ENCODE measurements around the gene ERCC6L.

ERCC6L gene

DNA sequence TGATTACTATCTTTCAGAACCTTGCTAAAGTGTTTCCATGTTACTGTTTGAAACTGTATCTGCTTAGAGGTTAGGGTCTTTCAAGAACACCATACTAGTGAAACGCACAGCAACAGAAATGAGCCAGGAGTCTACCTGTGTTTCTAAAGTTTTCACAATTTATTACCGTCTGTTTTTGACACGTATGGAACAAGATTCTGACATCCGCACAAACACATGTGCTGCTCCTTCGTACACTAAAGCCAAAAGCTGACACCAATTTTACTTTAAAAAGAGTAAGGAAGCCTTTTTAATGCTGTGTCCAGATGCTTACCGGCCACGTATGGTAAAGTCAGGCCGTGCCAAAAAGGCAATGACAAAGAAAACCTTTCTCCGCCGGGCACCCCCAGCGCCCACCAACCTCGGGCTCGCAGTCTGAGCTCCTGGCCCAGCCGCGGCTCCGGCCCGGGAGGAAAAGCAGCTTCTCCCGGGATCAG lies 37.7 kb upstream of the ERCC6L start:
- H3K27ac ChIP-seq (ENCODE audit: low read length): peak overlapping the region; percentile 87
- ATAC-seq (ENCODE audit: insufficient read depth, low read depth): no peak
- peaks cover 51% of the 10 kb centered on the region for H3K36me3 ChIP-seq (ENCODE audit: insufficient read depth, low read length)
- DNase-seq: no peak
- H3K4me2 ChIP-seq (ENCODE audit: insufficient read depth, low read length): peak overlapping the region; percentile 80
- H3K27me3 ChIP-seq (ENCODE audit: insufficient read depth, low read length, poor library complexity): no peaks in the 10 kb centered on the region
- H2AFZ ChIP-seq (ENCODE audit: low read depth, low read length): peak overlapping the region; percentile 71
- H4K20me1 ChIP-seq (ENCODE audit: insufficient read depth, low read length): peaks cover 40% of the 10 kb centered on the region
- peaks cover 30% of the 10 kb centered on the region for H3K4me1 ChIP-seq (ENCODE audit: insufficient read depth, low read length)
- H3K9me3 ChIP-seq (ENCODE audit: insufficient read depth, low read length, severe bottlenecking): no peaks in the 10 kb centered on the region
- H3K4me3 ChIP-seq (ENCODE audit: low read depth in 1 of 2, low read length in 2 of 2): peak overlapping the region; percentile 76 to 84
- peak overlapping the region; percentile 88 for H3K9ac ChIP-seq (ENCODE audit: low read depth, low read length)
- no peak for TF ChIP-seq EZH2 (IDR thresholded peaks at IDR 0.05; ENCODE audit: borderline replicate concordance, low read depth, low read length, severe bottlenecking)
- TF ChIP-seq, protein P1, sequence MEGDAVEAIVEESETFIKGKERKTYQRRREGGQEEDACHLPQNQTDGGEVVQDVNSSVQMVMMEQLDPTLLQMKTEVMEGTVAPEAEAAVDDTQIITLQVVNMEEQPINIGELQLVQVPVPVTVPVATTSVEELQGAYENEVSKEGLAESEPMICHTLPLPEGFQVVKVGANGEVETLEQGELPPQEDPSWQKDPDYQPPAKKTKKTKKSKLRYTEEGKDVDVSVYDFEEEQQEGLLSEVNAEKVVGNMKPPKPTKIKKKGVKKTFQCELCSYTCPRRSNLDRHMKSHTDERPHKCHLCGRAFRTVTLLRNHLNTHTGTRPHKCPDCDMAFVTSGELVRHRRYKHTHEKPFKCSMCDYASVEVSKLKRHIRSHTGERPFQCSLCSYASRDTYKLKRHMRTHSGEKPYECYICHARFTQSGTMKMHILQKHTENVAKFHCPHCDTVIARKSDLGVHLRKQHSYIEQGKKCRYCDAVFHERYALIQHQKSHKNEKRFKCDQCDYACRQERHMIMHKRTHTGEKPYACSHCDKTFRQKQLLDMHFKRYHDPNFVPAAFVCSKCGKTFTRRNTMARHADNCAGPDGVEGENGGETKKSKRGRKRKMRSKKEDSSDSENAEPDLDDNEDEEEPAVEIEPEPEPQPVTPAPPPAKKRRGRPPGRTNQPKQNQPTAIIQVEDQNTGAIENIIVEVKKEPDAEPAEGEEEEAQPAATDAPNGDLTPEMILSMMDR (IDR thresholded peaks at IDR 0.05; ENCODE audit: borderline replicate concordance, extremely low read depth, low read length, poor library complexity, severe bottlenecking): no peak
- H3K79me2 ChIP-seq (ENCODE audit: insufficient read depth, low read length): peaks cover 38% of the 10 kb centered on the region

DNA sequence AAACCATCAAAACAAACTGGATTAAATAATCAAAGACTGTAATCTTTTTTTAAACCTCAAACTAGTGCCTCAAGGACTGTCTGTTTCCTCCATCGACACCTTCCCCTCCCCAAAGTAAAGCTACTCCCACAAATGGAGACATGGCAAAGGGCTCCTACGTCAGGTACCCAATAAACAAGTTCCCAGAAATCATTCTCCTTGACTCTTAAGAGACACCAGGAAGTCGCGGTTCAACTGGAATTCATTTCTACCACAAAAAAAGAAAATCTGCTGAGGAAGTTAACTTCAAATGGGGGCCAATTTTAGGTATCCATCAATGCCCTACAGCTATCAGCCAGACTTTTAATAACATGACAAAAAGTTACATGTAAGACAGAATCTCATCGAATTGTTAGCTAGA lies 35.7 kb upstream of the ERCC6L start:
- Histone ChIP-seq H3K9me3 (ENCODE audit: insufficient read depth, low read length, severe bottlenecking) (no peaks in the 10 kb centered on the region), H3K27me3 (ENCODE audit: insufficient read depth, low read length, poor library complexity) (no peaks in the 10 kb centered on the region), H3K4me2 (ENCODE audit: insufficient read depth, low read length) (peak overlapping the region; percentile 80), H3K27ac (ENCODE audit: low read length) (no peak overlapping the region), H2AFZ (ENCODE audit: low read depth, low read length) (no peak overlapping the region), H3K4me3 (ENCODE audit: low read depth in 1 of 2, low read length in 2 of 2) (peak overlapping the region in 1 of 2 experiments; percentile 84; a peak in 1 of 4 replicates), H3K36me3 (ENCODE audit: insufficient read depth, low read length) (peaks cover 70% of the 10 kb centered on the region), H3K4me1 (ENCODE audit: insufficient read depth, low read length) (peaks cover 30% of the 10 kb centered on the region), H4K20me1 (ENCODE audit: insufficient read depth, low read length) (peaks cover 52% of the 10 kb centered on the region), H3K79me2 (ENCODE audit: insufficient read depth, low read length) (peaks cover 38% of the 10 kb centered on the region), H3K9ac (ENCODE audit: low read depth, low read length) (peak overlapping the region; percentile 88; the same call in 1 of the 2 replicates)
- TF ChIP-seq EZH2 (IDR thresholded peaks at IDR 0.05; ENCODE audit: borderline replicate concordance, low read depth, low read length, severe bottlenecking): no peak
- TF ChIP-seq, protein P1 (IDR thresholded peaks at IDR 0.05; ENCODE audit: borderline replicate concordance, extremely low read depth, low read length, poor library complexity, severe bottlenecking): no peak
- no peak for DNase-seq
- ATAC-seq (ENCODE audit: insufficient read depth, low read depth): no peak

DNA sequence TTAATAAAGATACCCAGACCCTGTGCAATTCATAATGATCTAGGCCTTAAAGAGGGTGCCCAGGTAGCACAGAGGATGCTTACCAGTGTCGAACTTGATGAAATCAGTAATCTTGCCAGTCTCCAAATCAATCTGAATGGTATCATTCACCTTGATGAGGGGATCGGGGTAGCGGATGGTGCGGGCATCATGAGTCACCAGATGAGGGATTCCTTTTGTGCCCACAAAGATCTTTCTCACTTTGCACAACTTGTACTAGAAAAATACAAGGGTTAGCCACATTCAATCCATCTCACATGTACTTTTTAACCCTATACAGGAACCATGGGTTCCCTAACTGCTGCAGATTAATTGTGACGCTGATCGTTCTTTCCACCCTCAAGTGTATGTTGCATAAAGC lies 34.9 kb upstream of the ERCC6L start:
- TF ChIP-seq, protein P1 (IDR thresholded peaks at IDR 0.05; ENCODE audit: borderline replicate concordance, extremely low read depth, low read length, poor library complexity, severe bottlenecking): no peak
- no peak for TF ChIP-seq EZH2 (IDR thresholded peaks at IDR 0.05; ENCODE audit: borderline replicate concordance, low read depth, low read length, severe bottlenecking)
- Histone ChIP-seq H3K27me3 (ENCODE audit: insufficient read depth, low read length, poor library complexity) (no peaks in the 10 kb centered on the region), H2AFZ (ENCODE audit: low read depth, low read length) (no peak overlapping the region), H3K9ac (ENCODE audit: low read depth, low read length) (no peak overlapping the region), H3K79me2 (ENCODE audit: insufficient read depth, low read length) (peaks cover 38% of the 10 kb centered on the region), H3K9me3 (ENCODE audit: insufficient read depth, low read length, severe bottlenecking) (no peaks in the 10 kb centered on the region), H3K36me3 (ENCODE audit: insufficient read depth, low read length) (peaks cover 77% of the 10 kb centered on the region), H3K4me3 (ENCODE audit: low read depth in 1 of 2, low read length in 2 of 2) (no peak overlapping the region), H3K4me2 (ENCODE audit: insufficient read depth, low read length) (peak overlapping the region; percentile 80; the same call in 1 of the 2 replicates), H3K4me1 (ENCODE audit: insufficient read depth, low read length) (peaks cover 30% of the 10 kb centered on the region), H3K27ac (ENCODE audit: low read length) (no peak overlapping the region), H4K20me1 (ENCODE audit: insufficient read depth, low read length) (peaks cover 52% of the 10 kb centered on the region)
- DNase-seq (no peak), ATAC-seq (ENCODE audit: insufficient read depth, low read depth) (no peak)

Measured in DND-41 (cell line).